Tibial nerve (tissue), 4 donors: Measurements from ENCODE around the gene MRPL3. TPM values are rescaled to one million over a fixed set of nuclear protein-coding genes. Genes with fewer than 3 reads are reported as not detected.

Experiments used
- DNase-seq, 2 donors: peaks; one replicate each; pipeline ENCODE4 v3.0.0-alpha.2; 2019; ENCODE audit warnings: low spot score in 2 of 2
- H3K27ac ChIP-seq, 4 donors: fragments of 200-600 bp; sonication (generic) in 3 of 4; one replicate each; pipeline ENCODE4 v1.5.1; 2017 to 2019; ENCODE audit warnings: mild to moderate bottlenecking in 1 of 4
- H3K27me3 ChIP-seq, 2 donors: fragments of 200-600 bp; sonication (generic) in 1 of 2; one replicate each; pipeline versions ENCODE4 v1.5.1 to v1.6.0; 2017 to 2019
- H3K36me3 ChIP-seq, 3 donors: fragments of 200-600 bp; sonication (generic); one replicate each; pipeline ENCODE4 v1.5.1; 2018 to 2019
- H3K4me1 ChIP-seq, 4 donors: fragments of 200-600 bp; sonication (generic) in 3 of 4; one replicate each; pipeline ENCODE4 v1.5.1; 2017 to 2019
- H3K4me3 ChIP-seq, 4 donors: fragments of 200-600 bp; sonication (generic) in 3 of 4; one replicate each; pipeline ENCODE4 v1.5.1; 2017 to 2019; ENCODE audit warnings: mild to moderate bottlenecking in 1 of 4, moderate library complexity in 1 of 4
- H3K9me3 ChIP-seq, 4 donors: fragments of 200-600 bp; sonication (generic) in 3 of 4; one replicate each; pipeline ENCODE4 v1.5.1; 2017 to 2019
- CTCF ChIP-seq, 5 experiments: fragments of 200-600 bp in 3 of 5; fragments of 450-650 bp in 2 of 5; sonication (generic) in 3 of 5; IDR thresholded peaks; one replicate each; pipeline ENCODE4 v1.5.1; 2016 to 2019; ENCODE audit warnings: antibody characterized with exemption in 5 of 5, mild to moderate bottlenecking in 3 of 5, moderate library complexity in 2 of 5
- EP300 ChIP-seq, 2 donors: sonication (generic); formaldehyde crosslinking; IDR thresholded peaks; one replicate each; pipeline ENCODE4 v1.6.1; 2017; ENCODE audit warnings: antibody characterized with exemption in 2 of 2, mild to moderate bottlenecking in 1 of 2
- POLR2A ChIP-seq, 2 donors: fragments of 450-650 bp; IDR thresholded peaks; one replicate each; pipeline ENCODE4 v1.6.1; 2017; ENCODE audit warnings: antibody characterized with exemption in 2 of 2, mild to moderate bottlenecking in 2 of 2, moderate library complexity in 2 of 2
- WGBS, 2 donors: methylation state at CpG; one replicate each; pipeline ENCODE4 v1.1.5; 2018; 5-methylcytosine and 5-hydroxymethylcytosine counted together
- total RNA-seq, 4 donors: library from RNA; depleted of rRNA; stranded (reverse); fragments of >200 nt; gene quantifications; one replicate each; pipeline ENCODE4 v1.1.0, GENCODE V29; 2016

MRPL3 gene
- 10 to 100 TPM; 56.5 to 95.4 (median 68.8) TPM for total RNA-seq

GRCh38 chr3:131502530-131503319 is at the start of gene MRPL3:
TSS of gene MRPL3 (minus strand) at chr3:131502971. CDS start at chr3:131502821, 150 bp downstream.
- 3% methylated on average over 35 to 41 of the region's 47 CpGs for WGBS, 2 donors
- H3K4me1 ChIP-seq, result peaks cover 0 to 34% (median 11%) of the 10 kb centered on the region in 4 donors
- peak within 1 kb of the TSS; percentile 71 to 84 (median 82) for H3K27ac ChIP-seq
- TF ChIP-seq CTCF (IDR thresholded peaks at IDR 0.05), result peak in 1 of 5 experiments; percentile 24
- peak in 1 of 2 donors; percentile 90 for TF ChIP-seq EP300 (IDR thresholded peaks at IDR 0.05)
- TF ChIP-seq POLR2A (IDR thresholded peaks at IDR 0.05), result peak; percentile 13 to 37
- peaks cover 0 to 25% (median 0%) of the 10 kb centered on the region in 3 donors for H3K36me3 ChIP-seq
- DNase-seq, result peak; percentile 61 to 68
- H3K4me3 ChIP-seq, result peak within 1 kb of the TSS; percentile 78 to 96 (median 86)
- no peaks in the 10 kb centered on the region for H3K27me3 ChIP-seq
- no peaks in the 10 kb centered on the region for H3K9me3 ChIP-seq

GRCh38 chr3:131551761-131552160 is 49.0 kb upstream of the MRPL3 start:
- no peak for DNase-seq
- Histone ChIP-seq H3K4me1 (no peaks in the 10 kb centered on the region), H3K27ac (no peak overlapping the region), H3K9me3 (no peaks in the 10 kb centered on the region), H3K27me3 (no peaks in the 10 kb centered on the region), H3K36me3 (no peaks in the 10 kb centered on the region), H3K4me3 (no peak overlapping the region)
- TF ChIP-seq EP300 (IDR thresholded peaks at IDR 0.05) (no peak), POLR2A (IDR thresholded peaks at IDR 0.05) (no peak), CTCF (IDR thresholded peaks at IDR 0.05) (no peak)
- 44 to 52% methylated on average over 4 of the region's 4 CpGs for WGBS, 2 donors

GRCh38 chr3:131550562-131551465 is 48.0 kb upstream of the MRPL3 start:
- H3K36me3 ChIP-seq, result no peaks in the 10 kb centered on the region
- TF ChIP-seq CTCF (IDR thresholded peaks at IDR 0.05) (no peak), EP300 (IDR thresholded peaks at IDR 0.05) (no peak), POLR2A (IDR thresholded peaks at IDR 0.05) (no peak)
- no peaks in the 10 kb centered on the region for H3K27me3 ChIP-seq
- H3K9me3 ChIP-seq, result no peaks in the 10 kb centered on the region
- no peak overlapping the region for H3K4me3 ChIP-seq
- H3K4me1 ChIP-seq, result no peaks in the 10 kb centered on the region
- no peak for DNase-seq
- H3K27ac ChIP-seq, result no peak overlapping the region
- 83 to 85% methylated on average over 4 of the region's 4 CpGs for WGBS, 2 donors

GRCh38 chr3:131549340-131549739 is 46.6 kb upstream of the MRPL3 start:
- no peaks in the 10 kb centered on the region for H3K27me3 ChIP-seq
- TF ChIP-seq CTCF (IDR thresholded peaks at IDR 0.05) (no peak), POLR2A (IDR thresholded peaks at IDR 0.05) (no peak), EP300 (IDR thresholded peaks at IDR 0.05) (no peak)
- H3K4me3 ChIP-seq, result no peak overlapping the region
- WGBS, 2 donors, result 85 to 95% methylated on average over 1 of the region's 1 CpG
- no peak for DNase-seq
- H3K4me1 ChIP-seq, result no peaks in the 10 kb centered on the region
- no peaks in the 10 kb centered on the region for H3K9me3 ChIP-seq
- no peaks in the 10 kb centered on the region for H3K36me3 ChIP-seq
- no peak overlapping the region for H3K27ac ChIP-seq
